ENCODE results near the gene ANO10. TPM values are rescaled to one million over a fixed set of nuclear protein-coding genes. Genes with fewer than 3 reads are reported as not detected.
"Not testable (repeated sequence)": the region's sequence is repeated elsewhere in the genome, so short reads cannot be mapped to it uniquely, and the experiment has no call there.

The ANO10 gene
- total RNA-seq, 1 experiment from 2014 or later, result 26.8 TPM

DNA sequence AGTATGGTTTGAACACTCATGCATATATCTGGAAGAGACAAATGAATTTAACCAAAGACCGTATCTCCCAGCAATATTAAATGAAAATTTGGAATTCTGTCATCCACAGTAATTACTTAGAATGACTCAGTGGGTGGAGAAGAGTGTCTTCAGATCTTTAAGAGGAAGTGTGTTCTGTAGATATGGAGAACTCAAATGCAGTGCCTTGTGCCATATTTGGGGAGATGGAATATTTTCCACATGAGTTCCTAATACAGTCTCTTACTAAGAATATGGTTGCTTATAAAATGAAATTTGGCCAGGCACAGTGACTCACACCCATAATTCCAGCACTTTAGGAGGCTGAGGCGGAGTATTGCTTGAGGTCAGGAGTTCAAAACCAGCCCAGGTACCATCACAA, 40.5 kb downstream of the ANO10 start:
- no peak for DNase-seq
- no peak overlapping the region for H3K27ac Mint-ChIP-seq (ENCODE audit: unreplicated experiment)
- H3K36me3 Mint-ChIP-seq (ENCODE audit: insufficient read depth, unreplicated experiment), result no peaks in the 10 kb centered on the region
- H3K9me3 Mint-ChIP-seq (ENCODE audit: low read depth, unreplicated experiment), result no peaks in the 10 kb centered on the region
- intact Hi-C loops (cut with micrococcal nuclease; ENCODE audit: unreplicated experiment), result no loop called here
- no peak overlapping the region for H3K4me3 Mint-ChIP-seq (ENCODE audit: low read depth, unreplicated experiment)
- TF ChIP-seq, protein P1, sequence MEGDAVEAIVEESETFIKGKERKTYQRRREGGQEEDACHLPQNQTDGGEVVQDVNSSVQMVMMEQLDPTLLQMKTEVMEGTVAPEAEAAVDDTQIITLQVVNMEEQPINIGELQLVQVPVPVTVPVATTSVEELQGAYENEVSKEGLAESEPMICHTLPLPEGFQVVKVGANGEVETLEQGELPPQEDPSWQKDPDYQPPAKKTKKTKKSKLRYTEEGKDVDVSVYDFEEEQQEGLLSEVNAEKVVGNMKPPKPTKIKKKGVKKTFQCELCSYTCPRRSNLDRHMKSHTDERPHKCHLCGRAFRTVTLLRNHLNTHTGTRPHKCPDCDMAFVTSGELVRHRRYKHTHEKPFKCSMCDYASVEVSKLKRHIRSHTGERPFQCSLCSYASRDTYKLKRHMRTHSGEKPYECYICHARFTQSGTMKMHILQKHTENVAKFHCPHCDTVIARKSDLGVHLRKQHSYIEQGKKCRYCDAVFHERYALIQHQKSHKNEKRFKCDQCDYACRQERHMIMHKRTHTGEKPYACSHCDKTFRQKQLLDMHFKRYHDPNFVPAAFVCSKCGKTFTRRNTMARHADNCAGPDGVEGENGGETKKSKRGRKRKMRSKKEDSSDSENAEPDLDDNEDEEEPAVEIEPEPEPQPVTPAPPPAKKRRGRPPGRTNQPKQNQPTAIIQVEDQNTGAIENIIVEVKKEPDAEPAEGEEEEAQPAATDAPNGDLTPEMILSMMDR (IDR thresholded peaks at IDR 0.05; ENCODE audit: unreplicated experiment), result no peak
- no TSS peak for BruUV-seq (replicated peaks)
- H3K27me3 Mint-ChIP-seq (ENCODE audit: unreplicated experiment), result no peaks in the 10 kb centered on the region
- CTCF ChIA-PET, result no interaction called here
- no peaks in the 10 kb centered on the region for H3K4me1 Mint-ChIP-seq (ENCODE audit: low read depth, unreplicated experiment)

GRCh38 chr3:43580181-43580580, 41.6 kb downstream of the ANO10 start:
- no peak for DNase-seq
- no peaks in the 10 kb centered on the region for H3K27me3 Mint-ChIP-seq (ENCODE audit: unreplicated experiment)
- intact Hi-C loops (cut with micrococcal nuclease; ENCODE audit: unreplicated experiment), result no loop called here
- no peaks in the 10 kb centered on the region for H3K36me3 Mint-ChIP-seq (ENCODE audit: insufficient read depth, unreplicated experiment)
- CTCF ChIA-PET, result interaction anchor here (0.6 kb wide), 1 partner anchor 79 kb away, joined by 3 read pairs; no protein-coding TSS in a partner anchor
- TF ChIP-seq, protein P1 (IDR thresholded peaks at IDR 0.05; ENCODE audit: unreplicated experiment), result no peak
- no peak overlapping the region for H3K27ac Mint-ChIP-seq (ENCODE audit: unreplicated experiment)
- no TSS peak for BruUV-seq (replicated peaks)
- H3K4me3 Mint-ChIP-seq (ENCODE audit: low read depth, unreplicated experiment), result no peak overlapping the region
- no peaks in the 10 kb centered on the region for H3K4me1 Mint-ChIP-seq (ENCODE audit: low read depth, unreplicated experiment)
- no peaks in the 10 kb centered on the region for H3K9me3 Mint-ChIP-seq (ENCODE audit: low read depth, unreplicated experiment)

- TF ChIP-seq, protein P1 (IDR thresholded peaks at IDR 0.05; ENCODE audit: unreplicated experiment), result no peak
- no peak for DNase-seq
- Mint-ChIP-seq H3K27me3 (ENCODE audit: unreplicated experiment) (no peaks in the 10 kb centered on the region), H3K27ac (ENCODE audit: unreplicated experiment) (no peak overlapping the region), H3K4me3 (ENCODE audit: low read depth, unreplicated experiment) (no peak overlapping the region), H3K4me1 (ENCODE audit: low read depth, unreplicated experiment) (no peaks in the 10 kb centered on the region), H3K36me3 (ENCODE audit: insufficient read depth, unreplicated experiment) (no peaks in the 10 kb centered on the region), H3K9me3 (ENCODE audit: low read depth, unreplicated experiment) (no peaks in the 10 kb centered on the region)
- CTCF ChIA-PET, result no interaction called here
- intact Hi-C loops (cut with micrococcal nuclease; ENCODE audit: unreplicated experiment), result no loop called here
- no TSS peak for BruUV-seq (replicated peaks)
Observed at GRCh38 chr3:43573576-43573975, 48.2 kb downstream of the ANO10 start.

DNA sequence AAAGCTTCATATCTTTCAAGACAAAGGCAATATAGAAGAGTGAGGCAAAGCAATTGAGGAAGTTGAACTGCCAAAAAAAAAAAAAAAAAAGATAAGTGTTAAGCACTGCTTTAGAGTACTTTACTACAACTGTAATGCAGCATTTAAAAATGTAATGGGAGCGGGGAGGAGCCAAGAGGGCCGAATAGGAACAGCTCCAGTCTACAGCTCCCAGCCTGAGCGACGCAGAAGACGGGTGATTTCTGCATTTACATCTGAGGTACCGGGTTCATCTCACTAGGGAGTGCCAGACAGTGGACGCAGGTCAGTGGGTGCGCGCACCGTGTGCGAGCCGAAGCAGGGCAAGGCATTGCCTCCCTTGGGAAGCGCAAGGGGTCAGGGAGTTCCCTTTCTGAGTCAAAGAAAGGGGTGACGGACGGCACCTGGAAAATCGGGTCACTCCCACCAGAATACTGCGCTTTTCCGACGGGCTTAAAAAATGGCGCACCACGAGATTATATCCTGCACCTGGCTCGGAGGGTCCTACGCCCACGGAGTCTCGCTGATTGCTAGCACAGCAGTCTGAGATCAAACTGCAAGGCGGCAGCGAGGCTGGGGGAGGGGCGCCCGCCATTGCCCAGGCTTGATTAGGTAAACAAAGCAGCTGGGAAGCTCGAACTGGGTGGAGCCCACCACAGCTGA, 56.0 kb downstream of the ANO10 start:
- H3K27ac Mint-ChIP-seq (ENCODE audit: unreplicated experiment); H3K4me1 Mint-ChIP-seq (ENCODE audit: low read depth, unreplicated experiment); H3K36me3 Mint-ChIP-seq (ENCODE audit: insufficient read depth, unreplicated experiment); intact Hi-C loops (cut with micrococcal nuclease; ENCODE audit: unreplicated experiment); DNase-seq; H3K4me3 Mint-ChIP-seq (ENCODE audit: low read depth, unreplicated experiment); BruUV-seq (replicated peaks); H3K9me3 Mint-ChIP-seq (ENCODE audit: low read depth, unreplicated experiment); H3K27me3 Mint-ChIP-seq (ENCODE audit: unreplicated experiment): not testable (repeated sequence)
- CTCF ChIA-PET, result interaction anchor here (0.6 kb wide), 1 partner anchor 758 kb away, joined by 4 read pairs; no protein-coding TSS in a partner anchor

DNA sequence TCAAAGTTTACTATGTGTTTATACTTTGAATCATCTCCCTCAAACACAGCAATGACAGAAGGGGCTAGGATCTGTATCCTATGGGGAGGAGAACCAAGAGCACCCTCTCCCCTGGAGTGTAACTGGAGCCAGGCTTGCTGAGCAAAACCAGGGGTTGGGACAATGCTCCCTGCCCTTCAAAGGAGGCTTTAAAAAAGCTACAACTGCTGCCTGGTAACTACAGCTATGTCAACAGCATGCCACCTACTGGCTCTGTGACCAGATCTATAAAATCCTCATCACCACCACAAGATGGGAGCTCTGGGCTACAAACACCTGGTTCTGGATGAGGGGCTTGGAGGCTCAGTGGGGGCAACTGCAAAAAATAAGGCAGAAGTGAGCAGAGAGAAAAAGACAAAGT, 61.9 kb downstream of the ANO10 start:
- CTCF ChIA-PET, result no interaction called here
- Mint-ChIP-seq H3K27me3 (ENCODE audit: unreplicated experiment) (no peaks in the 10 kb centered on the region), H3K36me3 (ENCODE audit: insufficient read depth, unreplicated experiment) (no peaks in the 10 kb centered on the region), H3K27ac (ENCODE audit: unreplicated experiment) (no peak overlapping the region), H3K4me3 (ENCODE audit: low read depth, unreplicated experiment) (no peak overlapping the region), H3K9me3 (ENCODE audit: low read depth, unreplicated experiment) (no peaks in the 10 kb centered on the region), H3K4me1 (ENCODE audit: low read depth, unreplicated experiment) (no peaks in the 10 kb centered on the region)
- TF ChIP-seq, protein P1 (IDR thresholded peaks at IDR 0.05; ENCODE audit: unreplicated experiment), result no peak
- DNase-seq, result no peak
- no TSS peak for BruUV-seq (replicated peaks)
- intact Hi-C loops (cut with micrococcal nuclease; ENCODE audit: unreplicated experiment), result no loop called here
